ENCODE measurements around the gene KCNMA1.
"Not testable (repeated sequence)": the region's sequence is repeated elsewhere in the genome, so short reads cannot be mapped to it uniquely, and the experiment has no call there.

DNA sequence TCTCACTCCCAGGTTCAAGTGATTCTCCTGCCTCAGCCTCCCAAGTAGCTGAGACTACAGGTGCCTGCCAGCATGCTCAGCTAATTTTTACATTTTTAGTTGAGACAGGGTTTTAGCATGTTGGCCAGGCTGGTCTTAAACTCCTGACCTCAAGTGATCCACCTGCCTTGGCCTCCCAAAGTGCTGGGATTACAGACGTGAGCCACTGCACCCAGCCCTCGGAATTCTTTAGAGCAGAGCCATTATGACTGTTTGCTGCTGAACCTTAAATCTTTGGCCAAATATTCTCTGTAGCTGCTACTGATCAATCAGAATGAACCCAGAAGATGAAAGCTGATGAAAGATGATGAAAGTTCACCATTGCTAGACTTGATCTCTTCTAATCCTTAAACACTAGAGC lies 249.9 kb downstream of the KCNMA1 start:
- not testable (repeated sequence) for TF ChIP-seq NR2C1 (IDR thresholded peaks at IDR 0.05); NR2C1 (tag; IDR thresholded peaks at IDR 0.05); HMGXB4 (CRISPR knock-in tag; IDR thresholded peaks at IDR 0.05); CTCF (IDR thresholded peaks at IDR 0.05 in 2 of 3, conservative IDR thresholded peaks at IDR 0.05 in 1 of 3; ENCODE audit: insufficient read depth in 2 of 3, low read depth in 1 of 3, low read length in 3 of 3); YY1 (IDR thresholded peaks at IDR 0.05; ENCODE audit: borderline replicate concordance in 1 of 3, control insufficient read depth in 1 of 3, extremely low read depth in 1 of 3, insufficient read depth in 3 of 3, insufficient read length in 1 of 3, insufficient replicate concordance in 2 of 3, low read depth in 1 of 3, low read length in 2 of 3); GATAD2A (IDR thresholded peaks at IDR 0.05); MTA2 (IDR thresholded peaks at IDR 0.05; ENCODE audit: low read depth); U2AF2 (optimal IDR thresholded peaks at IDR 0.05; ENCODE audit: low read depth, low read length)
